ENCODE measurements around the gene RAB40B. TPM values are rescaled to one million over a fixed set of nuclear protein-coding genes. Genes with fewer than 3 reads are reported as not detected.

RAB40B gene
- polyA plus RNA-seq, 1 of the 3 experiments (the other 2 are of a cell fraction), result 20.7 TPM

DNA sequence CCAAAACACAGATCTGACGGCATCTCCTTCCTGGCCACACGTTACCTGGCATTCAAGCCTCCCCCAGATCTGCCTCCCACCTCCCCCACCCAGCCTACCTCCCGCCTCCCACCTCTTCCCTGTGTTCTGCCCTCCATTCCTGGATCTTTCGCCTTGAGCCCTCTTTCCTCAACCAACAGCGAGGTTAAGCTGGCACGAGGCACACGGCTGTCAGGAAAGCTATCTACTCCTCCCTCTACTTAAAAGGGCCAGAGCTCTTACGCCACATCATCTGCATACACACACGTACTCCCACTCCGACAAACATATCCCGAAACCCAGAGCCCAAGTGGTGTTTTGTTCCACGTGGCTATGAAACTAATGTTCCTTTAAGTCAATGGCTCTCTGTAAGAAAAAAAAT, 68.3 kb downstream of the RAB40B start:
- Histone ChIP-seq H3K27ac (ENCODE audit: low read depth in 2 of 2, low read length in 1 of 2) (no peak overlapping the region), H3F3A (replicated peaks; ENCODE audit: insufficient read depth) (no peaks in the 10 kb centered on the region), H3K27me3 (ENCODE audit: insufficient read depth) (no peaks in the 10 kb centered on the region), H3K36me3 (replicated peaks in 1 of 2; ENCODE audit: control insufficient read depth in 1 of 2, insufficient read depth in 2 of 2, low read length in 1 of 2) (peaks cover 39 to 66% of the 10 kb centered on the region in 2 experiments), H3K4me2 (no peak overlapping the region), H3K4me3 (ENCODE audit: low read depth in 2 of 2, low read length in 1 of 2) (no peak overlapping the region), H3K9me2 (no peaks in the 10 kb centered on the region), H3K79me2 (ENCODE audit: insufficient read depth) (peaks cover 88% of the 10 kb centered on the region), H3K4me1 (ENCODE audit: control insufficient read depth in 1 of 2, insufficient read depth in 2 of 2, low read depth in 1 of 2, low read length in 1 of 2) (no peaks in the 10 kb centered on the region), H3K9me3 (no peaks in the 10 kb centered on the region), H2AFZ (ENCODE audit: low read depth) (no peak overlapping the region), H4K20me1 (ENCODE audit: insufficient read depth) (peaks cover 38% of the 10 kb centered on the region), H3K9ac (no peak overlapping the region)
- TF ChIP-seq YY1 (IDR thresholded peaks at IDR 0.05; ENCODE audit: low read depth), result no peak
- TF ChIP-seq USF2 (IDR thresholded peaks at IDR 0.05; ENCODE audit: borderline replicate concordance, low read depth, low read length), result no peak
- TF ChIP-seq RAD21 (IDR thresholded peaks at IDR 0.05; ENCODE audit: low read length), result no peak
- TF ChIP-seq RCOR1 (IDR thresholded peaks at IDR 0.05; ENCODE audit: low read length), result no peak
- no peak for TF ChIP-seq FOXJ3 (CRISPR knock-in tag; IDR thresholded peaks at IDR 0.05)
- TF ChIP-seq GABPA (IDR thresholded peaks at IDR 0.05; ENCODE audit: low read depth), result no peak
- no peak for TF ChIP-seq GATA2 (CRISPR knock-in tag; IDR thresholded peaks at IDR 0.05)
- no peak for TF ChIP-seq SIN3A (IDR thresholded peaks at IDR 0.05; ENCODE audit: borderline replicate concordance, low read depth, low read length)
- TF ChIP-seq, protein P1, sequence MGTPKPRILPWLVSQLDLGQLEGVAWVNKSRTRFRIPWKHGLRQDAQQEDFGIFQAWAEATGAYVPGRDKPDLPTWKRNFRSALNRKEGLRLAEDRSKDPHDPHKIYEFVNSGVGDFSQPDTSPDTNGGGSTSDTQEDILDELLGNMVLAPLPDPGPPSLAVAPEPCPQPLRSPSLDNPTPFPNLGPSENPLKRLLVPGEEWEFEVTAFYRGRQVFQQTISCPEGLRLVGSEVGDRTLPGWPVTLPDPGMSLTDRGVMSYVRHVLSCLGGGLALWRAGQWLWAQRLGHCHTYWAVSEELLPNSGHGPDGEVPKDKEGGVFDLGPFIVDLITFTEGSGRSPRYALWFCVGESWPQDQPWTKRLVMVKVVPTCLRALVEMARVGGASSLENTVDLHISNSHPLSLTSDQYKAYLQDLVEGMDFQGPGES (IDR thresholded peaks at IDR 0.05; ENCODE audit: low read depth, low read length), result no peak
- TF ChIP-seq MEF2A (IDR thresholded peaks at IDR 0.05; ENCODE audit: borderline replicate concordance, low read depth), result no peak
- TF ChIP-seq REST (IDR thresholded peaks at IDR 0.05; ENCODE audit: low read depth, low read length), result no peak
- TF ChIP-seq, protein P2, sequence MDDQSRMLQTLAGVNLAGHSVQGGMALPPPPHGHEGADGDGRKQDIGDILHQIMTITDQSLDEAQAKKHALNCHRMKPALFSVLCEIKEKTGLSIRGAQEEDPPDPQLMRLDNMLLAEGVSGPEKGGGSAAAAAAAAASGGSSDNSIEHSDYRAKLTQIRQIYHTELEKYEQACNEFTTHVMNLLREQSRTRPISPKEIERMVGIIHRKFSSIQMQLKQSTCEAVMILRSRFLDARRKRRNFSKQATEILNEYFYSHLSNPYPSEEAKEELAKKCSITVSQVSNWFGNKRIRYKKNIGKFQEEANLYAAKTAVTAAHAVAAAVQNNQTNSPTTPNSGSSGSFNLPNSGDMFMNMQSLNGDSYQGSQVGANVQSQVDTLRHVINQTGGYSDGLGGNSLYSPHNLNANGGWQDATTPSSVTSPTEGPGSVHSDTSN (IDR thresholded peaks at IDR 0.05), result no peak
- no peak for TF ChIP-seq TAF1 (IDR thresholded peaks at IDR 0.05; ENCODE audit: borderline replicate concordance, low read depth, low read length)
- ChIA-PET CTCF (interaction anchor here (1.5 kb wide), 1 partner anchor 14 kb away, joined by 6 read pairs; no protein-coding TSS in a partner anchor), POLR2A (no interaction called here)
- WGBS (ENCODE audit: low lambda C conversion rate), result 96% methylated on average over 12 of the region's 12 CpGs
- DNase-seq, result no peak
